K562 (cell line): ENCODE measurements around the gene TMEM151A. TPM values are rescaled to one million over a fixed set of nuclear protein-coding genes. Genes with fewer than 3 reads are reported as not detected.

Experiments used
- ATF2 ChIP-seq: sonication (generic); formaldehyde crosslinking; IDR thresholded peaks from 2 replicates; pipeline ENCODE4 v1.8.1; 2022; ENCODE audit warnings: missing genetic modification reagents
- EHMT2 ChIP-seq: fragments of 450-650 bp; IDR thresholded peaks from 2 replicates; pipeline ENCODE4 v1.6.1; 2018; ENCODE audit warnings: antibody characterized with exemption
- PCBP1 ChIP-seq: fragments of 200-400 bp; formaldehyde crosslinking; IDR thresholded peaks from 2 replicates; pipeline ENCODE4 v1.6.1; 2018; ENCODE audit warnings: mild to moderate bottlenecking, low read depth, low read length; ENCODE audit not compliant: poor library complexity, severe bottlenecking
- POLR2G ChIP-seq: fragments of 200-400 bp; formaldehyde crosslinking; IDR thresholded peaks from 2 replicates; pipeline ENCODE4 v1.6.1; 2017; ENCODE audit warnings: low read depth, mild to moderate bottlenecking, antibody characterized with exemption, low read length, moderate library complexity
- RB1 ChIP-seq: fragments of 450-650 bp; IDR thresholded peaks from 2 replicates; pipeline ENCODE4 v1.6.1; 2017; ENCODE audit warnings: low read depth, mild to moderate bottlenecking
- RBM22 ChIP-seq: fragments of 200-400 bp; formaldehyde crosslinking; IDR thresholded peaks from 2 replicates; pipeline ENCODE4 v1.6.1; 2018; ENCODE audit warnings: low read length, low read depth; ENCODE audit not compliant: poor library complexity, severe bottlenecking
- VEZF1 ChIP-seq: fragments of 200-800 bp; sonication (Bioruptor generic); IDR thresholded peaks from 2 replicates; pipeline ENCODE4 v1.6.1; 2017; ENCODE audit warnings: missing genetic modification characterization, missing compliant biosample characterization
- ZBTB7A ChIP-seq: IDR thresholded peaks from 2 replicates; pipeline ENCODE4 v1.6.1; 2011; ENCODE audit warnings: low read depth, mild to moderate bottlenecking, low read length, moderate library complexity, borderline replicate concordance; ENCODE audit not compliant: control insufficient read depth
- ZNF253 ChIP-seq: fragments of 250-450 bp; sonication (Bioruptor Pico); conservative IDR thresholded peaks from 2 replicates; pipeline ENCODE4 v1.6.1; 2021; ENCODE audit warnings: mild to moderate bottlenecking
- ZSCAN29 ChIP-seq: fragments of 450-650 bp; IDR thresholded peaks from 2 replicates; pipeline ENCODE4 v1.6.1; 2017
- polyA plus RNA-seq, 8 experiments: library from polyadenylated mRNA; depleted of rRNA in 4 of 8; stranded (reverse) in 5 of 8; unstranded in 3 of 8; fragments of >200 nt; fragmentation: Nextera tagmentation in 2 of 8; fragmentation: Illumina TruSeq in 1 of 8; extraction: Ambion mirVana in 2 of 8; extraction: Trizol in 1 of 8; gene quantifications; 2 replicates each; pipeline versions ENCODE4 v1.2.1 to v1.2.3, GENCODE V29; 2011 to 2014; ENCODE audit warnings: inconsistent platforms in 1 of 8, missing spikeins in 1 of 8
- total RNA-seq, 7 experiments: library from RNA; depleted of rRNA in 6 of 7; stranded (reverse); fragments of >200 nt in 6 of 7; fragmentation: Illumina TruSeq in 2 of 7; extraction: Trizol in 2 of 7; gene quantifications; 2 replicates each; pipeline versions ENCODE4 v1.2.1 to v1.2.3, GENCODE V29; 2011 to 2021; ENCODE audit warnings: low replicate concordance in 1 of 7

The TMEM151A gene
- total and polyA plus RNA-seq, 9 of the 15 experiments (the other 6 are each of a cell fraction or from before 2014, with no cell fraction given), result not detected

- TF ChIP-seq VEZF1 (CRISPR knock-in tag) (peak; percentile 21; the same call in 1 of the 2 replicates), RBM22 (peak; percentile 73), PCBP1 (peak; percentile 85), ZSCAN29 (peak; percentile 92), ZNF253 (CRISPR knock-in tag) (no peak), ZBTB7A (peak; percentile 81; the same call in 1 of the 2 replicates), RB1 (peak; percentile 36; the same call in 1 of the 2 replicates), ATF2 (CRISPR knock-in tag) (no peak), EHMT2 (no peak), POLR2G (peak; percentile 82)
Observed at GRCh38 chr11:66277471-66278362, 14.0 kb upstream of the TMEM151A start, which contains the start of gene CNIH2 (continued).
